ENCODE data around the gene XRRA1. TPM values are rescaled to one million over a fixed set of nuclear protein-coding genes. Genes with fewer than 3 reads are reported as not detected.

Gene XRRA1
- total RNA-seq, 1 donor from 2014 or later, result 3.9 TPM

- no peaks in the 10 kb centered on the region for H3K27me3 ChIP-seq
- peaks cover 8% of the 10 kb centered on the region for H3K36me3 Mint-ChIP-seq
- no peaks in the 10 kb centered on the region for H3K9me3 ChIP-seq (ENCODE audit: low read depth)
- no peak overlapping the region for H3K4me2 ChIP-seq
- no peak overlapping the region for H3K27ac Mint-ChIP-seq
- no peak overlapping the region for H3K9ac ChIP-seq
- TF ChIP-seq EZH2phosphoT487 (IDR thresholded peaks at IDR 0.05) (no peak), CTCF (IDR thresholded peaks at IDR 0.05) (no peak), EZH2 (IDR thresholded peaks at IDR 0.05) (no peak)
- H3K36me3 ChIP-seq, result no peaks in the 10 kb centered on the region
- H3K27me3 Mint-ChIP-seq (ENCODE audit: insufficient read depth, low read depth), result peaks cover 4% of the 10 kb centered on the region
- no peak overlapping the region for H3K4me3 Mint-ChIP-seq
- H3K4me3 ChIP-seq, result no peak overlapping the region
- no peak overlapping the region for H2AFZ ChIP-seq (replicated peaks)
- no peak for DNase-seq (ENCODE audit: low spot score)
- H3K4me1 Mint-ChIP-seq, result no peaks in the 10 kb centered on the region
- peaks cover 13% of the 10 kb centered on the region for H3F3A ChIP-seq (ENCODE audit: low read depth)
- no peaks in the 10 kb centered on the region for H3K4me1 ChIP-seq
- no peaks in the 10 kb centered on the region for H3K79me2 ChIP-seq (ENCODE audit: low read depth)
- H4K20me1 ChIP-seq (ENCODE audit: low read depth), result no peaks in the 10 kb centered on the region
- H3K27ac ChIP-seq, result no peak overlapping the region
- no peaks in the 10 kb centered on the region for H3K9me3 Mint-ChIP-seq
Measured at GRCh38 chr11:74984070-74984469, 35.2 kb upstream of the XRRA1 start.

- Histone ChIP-seq H3K9me3 (ENCODE audit: low read depth) (no peaks in the 10 kb centered on the region), H4K20me1 (ENCODE audit: low read depth) (no peaks in the 10 kb centered on the region), H3K4me1 (no peaks in the 10 kb centered on the region), H3K27me3 (no peaks in the 10 kb centered on the region), H3K79me2 (ENCODE audit: low read depth) (no peaks in the 10 kb centered on the region), H3K36me3 (no peaks in the 10 kb centered on the region), H3F3A (ENCODE audit: low read depth) (no peaks in the 10 kb centered on the region), H3K4me3 (no peak overlapping the region), H3K27ac (no peak overlapping the region), H2AFZ (replicated peaks) (no peak overlapping the region), H3K9ac (no peak overlapping the region), H3K4me2 (no peak overlapping the region)
- TF ChIP-seq EZH2 (IDR thresholded peaks at IDR 0.05), result no peak
- TF ChIP-seq CTCF (IDR thresholded peaks at IDR 0.05), result no peak
- TF ChIP-seq EZH2phosphoT487 (IDR thresholded peaks at IDR 0.05), result no peak
- Mint-ChIP-seq H3K4me1 (no peaks in the 10 kb centered on the region), H3K9me3 (no peaks in the 10 kb centered on the region), H3K27ac (no peak overlapping the region), H3K36me3 (peaks cover 8% of the 10 kb centered on the region), H3K4me3 (no peak overlapping the region), H3K27me3 (ENCODE audit: insufficient read depth, low read depth) (peaks cover 2% of the 10 kb centered on the region)
- no peak for DNase-seq (ENCODE audit: low spot score)
Measured at GRCh38 chr11:74981888-74982287, 33.0 kb upstream of the XRRA1 start.

- H3K4me2 ChIP-seq, result no peak overlapping the region
- TF ChIP-seq EZH2 (IDR thresholded peaks at IDR 0.05), result no peak
- TF ChIP-seq CTCF (IDR thresholded peaks at IDR 0.05), result no peak
- no peak for TF ChIP-seq EZH2phosphoT487 (IDR thresholded peaks at IDR 0.05)
- H3K79me2 ChIP-seq (ENCODE audit: low read depth), result no peaks in the 10 kb centered on the region
- no peaks in the 10 kb centered on the region for H4K20me1 ChIP-seq (ENCODE audit: low read depth)
- no peak overlapping the region for H3K4me3 Mint-ChIP-seq
- H3K36me3 Mint-ChIP-seq, result peaks cover 10% of the 10 kb centered on the region
- no peak overlapping the region for H2AFZ ChIP-seq (replicated peaks)
- no peaks in the 10 kb centered on the region for H3K36me3 ChIP-seq
- H3K27me3 ChIP-seq, result no peaks in the 10 kb centered on the region
- no peak for DNase-seq (ENCODE audit: low spot score)
- no peak overlapping the region for H3K4me3 ChIP-seq
- H3F3A ChIP-seq (ENCODE audit: low read depth), result no peaks in the 10 kb centered on the region
- H3K9me3 ChIP-seq (ENCODE audit: low read depth), result no peaks in the 10 kb centered on the region
- no peak overlapping the region for H3K9ac ChIP-seq
- H3K27me3 Mint-ChIP-seq (ENCODE audit: insufficient read depth, low read depth), result peaks cover 2% of the 10 kb centered on the region
- H3K27ac Mint-ChIP-seq, result no peak overlapping the region
- no peaks in the 10 kb centered on the region for H3K4me1 Mint-ChIP-seq
- H3K27ac ChIP-seq, result no peak overlapping the region
- H3K9me3 Mint-ChIP-seq, result no peaks in the 10 kb centered on the region
- no peaks in the 10 kb centered on the region for H3K4me1 ChIP-seq
Measured at GRCh38 chr11:74980634-74981033, 31.7 kb upstream of the XRRA1 start.

Measured in neural progenitor cell (in vitro differentiated cells).